GM21423 (cell line): ENCODE measurements around the gene BTG3.

Source experiments
- ATAC-seq: cut with Tn5 transposase; IDR thresholded peaks from one replicate; pipeline ENCODE4 v1.9.1; 2021; ENCODE audit warnings: mild to moderate bottlenecking, moderate library complexity; ENCODE audit not compliant: unreplicated experiment

Gene BTG3

GRCh38 chr21:17590430-17590829 is 22.3 kb downstream of the BTG3 start:
- no peak for ATAC-seq

GRCh38 chr21:17585875-17586450 is 26.7 kb downstream of the BTG3 start:
- ATAC-seq: no peak

- ATAC-seq: no peak
Measured at GRCh38 chr21:17583898-17584297, 28.8 kb downstream of the BTG3 start.

GRCh38 chr21:17580319-17580718 is 32.4 kb downstream of the BTG3 start:
- no peak for ATAC-seq

- ATAC-seq: no peak
Measured at GRCh38 chr21:17578876-17579275, 33.8 kb downstream of the BTG3 start.

- ATAC-seq: no peak
Measured at GRCh38 chr21:17578162-17578561, 34.5 kb downstream of the BTG3 start.

GRCh38 chr21:17577701-17578100 is 35.0 kb downstream of the BTG3 start:
- ATAC-seq: no peak

- no peak for ATAC-seq
Measured at GRCh38 chr21:17576080-17576835, 36.4 kb downstream of the BTG3 start.

- no peak for ATAC-seq
Measured at GRCh38 chr21:17575076-17575475, 37.6 kb downstream of the BTG3 start.

- no peak for ATAC-seq
Measured at GRCh38 chr21:17572431-17572830, 40.3 kb downstream of the BTG3 start.

GRCh38 chr21:17570786-17571185 is 41.9 kb downstream of the BTG3 start:
- ATAC-seq: no peak

GRCh38 chr21:17560377-17561025 is 52.2 kb downstream of the BTG3 start:
- ATAC-seq: no peak

GRCh38 chr21:17554679-17555465 is 57.8 kb downstream of the BTG3 start:
- no peak for ATAC-seq

- no peak for ATAC-seq
Measured at GRCh38 chr21:17554120-17554519, 58.6 kb downstream of the BTG3 start.

GRCh38 chr21:17552410-17552809 is 60.3 kb downstream of the BTG3 start:
- ATAC-seq: no peak

- ATAC-seq: no peak
Measured at GRCh38 chr21:17550671-17551308, 61.9 kb downstream of the BTG3 start.

GRCh38 chr21:17548262-17548661 is 64.4 kb downstream of the BTG3 start:
- no peak for ATAC-seq

GRCh38 chr21:17545007-17545406 is 67.7 kb downstream of the BTG3 start:
- no peak for ATAC-seq
